ENCODE results near the gene KATNB1.
"Not testable (repeated sequence)": the region's sequence is repeated elsewhere in the genome, so short reads cannot be mapped to it uniquely, and the experiment has no call there.

Gene KATNB1

GRCh38 chr16:57700781-57701551 lies 34.6 kb upstream of the KATNB1 start:
- no peak for DNase-seq (ENCODE audit: low read depth in 2 of 2)

DNA sequence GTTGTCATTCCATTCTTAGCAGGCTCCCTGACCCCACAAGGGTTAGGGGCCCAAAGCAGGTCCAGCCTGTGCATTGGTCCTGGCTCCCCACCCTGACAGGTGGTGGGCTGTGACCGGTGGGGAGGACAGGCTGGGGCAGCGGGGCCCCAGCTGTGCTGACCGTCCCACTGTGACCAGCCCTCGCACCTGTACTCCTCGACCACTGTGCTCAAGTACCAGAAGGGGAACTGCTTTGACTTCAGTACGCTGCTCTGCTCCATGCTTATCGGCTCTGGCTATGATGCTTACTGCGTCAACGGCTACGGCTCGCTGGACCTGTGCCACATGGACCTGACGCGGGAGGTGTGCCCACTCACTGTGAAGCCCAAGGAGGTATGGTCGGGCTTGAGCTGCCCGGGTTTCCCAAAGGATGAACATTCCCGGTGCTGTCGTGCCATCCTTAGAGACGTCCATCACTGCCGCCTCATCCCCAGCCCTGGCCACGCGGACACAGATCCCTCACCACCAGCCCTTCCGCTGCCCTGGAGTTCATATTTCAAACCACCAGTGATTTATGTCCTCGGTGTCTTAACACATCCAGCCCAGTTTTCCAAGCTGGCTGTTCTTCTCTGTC lies 33.7 kb upstream of the KATNB1 start:
- DNase-seq (ENCODE audit: low read depth in 2 of 2): no peak

GRCh38 chr16:57703416-57704010 lies 32.1 kb upstream of the KATNB1 start:
- no peak for DNase-seq (ENCODE audit: low read depth in 2 of 2)

DNA sequence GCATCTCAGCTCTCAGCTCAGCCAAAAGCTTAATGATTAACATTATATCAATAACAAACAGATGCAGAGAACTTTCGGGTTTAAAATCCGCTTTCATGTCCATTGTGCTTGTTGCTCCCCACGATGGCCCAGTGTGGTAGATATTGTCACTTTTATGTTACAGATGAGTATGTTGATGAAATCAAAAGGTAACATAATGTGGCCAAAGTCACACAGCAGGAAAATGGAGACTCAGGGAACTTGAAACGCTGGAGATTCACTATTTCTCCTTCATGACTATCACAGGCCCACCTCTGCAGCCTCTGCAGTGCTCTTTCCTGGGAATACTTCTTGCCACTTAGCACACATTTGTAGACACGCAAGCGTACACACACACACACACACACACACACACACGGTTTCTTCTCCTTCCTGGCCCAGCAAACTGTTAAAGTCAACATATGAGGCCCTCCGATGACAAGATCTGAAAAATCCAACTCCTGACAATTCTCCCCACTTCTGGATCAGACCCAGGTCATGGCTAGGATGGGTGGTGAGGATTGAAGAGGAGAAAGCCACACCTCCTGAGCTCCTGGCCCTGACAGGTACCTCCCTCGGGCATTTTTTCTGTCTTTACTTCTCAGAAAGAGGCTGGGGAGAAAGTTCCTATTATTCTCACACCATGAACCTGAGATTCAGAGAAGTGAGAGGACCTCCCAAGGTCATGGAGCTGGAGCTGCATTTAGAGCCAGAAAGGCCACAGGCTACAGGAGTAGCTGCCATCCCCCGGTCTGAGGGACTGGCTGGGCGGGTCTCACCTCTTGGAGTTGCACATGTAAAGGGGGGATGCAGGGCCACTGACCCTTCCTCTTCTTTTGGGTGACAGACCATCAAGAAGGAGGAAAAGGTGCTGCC lies 31.3 kb upstream of the KATNB1 start:
- DNase-seq (ENCODE audit: low read depth in 2 of 2): no peak

DNA sequence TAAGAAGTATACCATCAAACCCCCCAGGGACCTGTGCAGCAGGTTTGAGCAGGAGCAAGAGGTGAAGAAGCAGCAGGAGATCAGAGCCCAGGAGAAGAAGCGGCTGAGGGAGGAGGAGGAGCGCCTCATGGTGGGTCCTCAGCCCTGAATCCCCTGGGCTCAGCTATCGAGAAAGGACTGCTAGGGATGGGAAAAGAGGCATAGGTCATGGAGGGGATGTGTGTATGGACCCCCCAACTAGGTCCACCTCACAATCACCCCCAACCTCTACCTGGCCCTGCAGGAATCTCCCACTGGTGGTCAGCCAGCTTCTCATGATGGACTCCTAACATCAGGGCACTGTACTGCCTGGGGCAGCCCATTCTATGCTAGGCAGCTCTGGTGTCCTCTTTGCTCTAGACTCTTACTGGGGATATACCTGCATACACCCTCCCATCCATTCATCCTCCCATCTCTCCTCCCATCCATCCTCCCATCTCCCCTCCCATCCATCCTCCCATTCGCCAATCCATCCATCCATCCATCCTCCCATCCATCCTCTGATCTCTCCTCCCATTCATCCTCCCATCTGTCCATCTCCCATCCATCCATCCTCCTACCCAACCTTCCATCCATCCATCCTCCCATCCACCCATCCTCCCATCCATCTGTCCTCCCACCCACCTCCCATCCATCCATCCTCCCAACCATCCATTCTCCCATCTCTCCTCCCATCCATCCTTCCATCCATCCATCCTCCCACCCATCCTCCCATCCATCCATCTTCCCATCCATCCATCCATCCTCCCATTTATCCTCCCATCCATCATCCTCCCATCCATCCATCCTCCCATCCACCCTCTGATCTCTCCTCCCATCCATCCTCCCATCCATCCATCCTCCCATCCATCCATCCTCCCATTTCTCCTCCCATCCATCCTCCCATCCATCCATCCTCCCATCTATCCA lies 30.4 kb upstream of the KATNB1 start:
- no peak for DNase-seq (ENCODE audit: low read depth in 2 of 2)

DNA sequence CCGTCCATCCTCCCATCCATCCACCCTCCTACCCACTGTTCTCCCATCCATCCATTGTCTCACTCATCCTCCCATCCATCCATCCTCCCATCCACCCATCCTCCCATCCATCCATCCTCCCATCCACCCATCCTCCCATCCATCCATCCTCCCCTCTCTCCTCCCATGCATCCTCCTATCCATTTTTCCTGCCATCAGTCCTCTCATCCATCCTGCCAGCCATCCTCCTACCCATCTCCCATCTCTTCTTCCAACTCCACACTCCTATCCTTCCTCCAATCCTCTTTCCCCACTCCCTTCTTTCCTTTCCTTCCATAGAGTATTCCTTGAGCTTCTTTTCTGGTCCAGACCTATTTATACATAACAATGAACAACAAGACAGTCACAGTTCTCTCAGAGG lies 28.9 kb upstream of the KATNB1 start:
- DNase-seq (ENCODE audit: low read depth in 2 of 2): no peak

DNA sequence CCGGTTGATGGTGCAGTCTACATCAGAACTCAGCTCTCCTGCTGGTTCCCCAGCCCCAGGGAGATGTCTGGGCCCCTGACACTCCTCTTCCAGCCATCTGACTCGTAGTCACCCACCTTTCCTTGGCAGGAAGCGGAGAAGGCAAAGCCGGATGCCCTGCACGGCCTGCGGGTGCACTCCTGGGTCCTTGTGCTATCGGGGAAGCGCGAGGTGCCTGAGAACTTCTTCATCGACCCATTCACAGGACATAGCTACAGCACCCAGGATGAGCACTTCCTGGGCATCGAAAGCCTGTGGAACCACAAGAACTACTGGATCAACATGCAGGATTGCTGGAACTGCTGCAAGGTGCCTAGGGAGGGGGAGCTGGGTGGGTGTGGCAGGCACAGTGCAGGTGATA lies 28.2 kb upstream of the KATNB1 start:
- no peak for DNase-seq (ENCODE audit: low read depth in 2 of 2)

DNA sequence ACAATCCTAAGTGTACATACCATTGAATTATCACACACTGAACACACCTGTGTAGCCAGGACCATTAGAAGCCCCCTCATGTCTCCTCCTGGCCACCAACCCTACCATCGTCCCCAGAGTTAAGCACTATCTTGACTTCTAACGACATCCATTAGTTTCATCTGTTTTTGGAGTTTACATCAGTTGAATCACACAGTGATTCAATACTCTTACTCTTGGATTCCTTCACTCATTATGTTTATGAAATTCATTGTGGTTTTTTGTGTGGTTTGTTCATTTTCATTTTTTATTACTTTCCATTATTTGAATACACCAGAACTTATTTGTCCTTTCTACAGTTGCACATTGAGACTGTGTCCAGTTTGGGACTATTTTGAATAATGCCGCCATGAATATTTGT lies 27.4 kb upstream of the KATNB1 start:
- no peak for DNase-seq (ENCODE audit: low read depth in 2 of 2)

- DNase-seq (ENCODE audit: low read depth in 2 of 2): no peak
Measured at GRCh38 chr16:57709663-57710062, 25.9 kb upstream of the KATNB1 start.

DNA sequence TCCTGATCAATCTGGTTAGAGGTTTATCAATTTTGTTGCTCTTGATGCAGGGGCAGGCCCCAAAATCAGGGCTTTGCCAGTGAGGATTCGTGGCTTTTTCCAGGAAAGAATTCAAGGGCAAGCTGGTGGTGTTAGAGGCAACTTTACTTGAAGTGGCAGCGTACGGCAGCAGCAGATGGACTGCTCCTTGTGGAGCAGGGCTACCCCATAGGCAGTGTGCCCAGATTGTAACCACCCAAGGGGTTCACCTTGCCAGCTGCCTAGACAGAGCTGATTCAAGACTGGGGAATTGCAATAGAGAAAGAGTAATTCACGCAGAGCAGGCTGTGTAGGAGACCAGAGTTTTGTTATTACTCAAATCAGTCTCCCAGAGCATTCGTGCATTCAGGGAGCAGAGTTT lies 24.2 kb upstream of the KATNB1 start:
- no peak for DNase-seq (ENCODE audit: low read depth in 2 of 2)

- no peak for DNase-seq (ENCODE audit: low read depth in 2 of 2)
Measured at GRCh38 chr16:57711993-57712392, 23.6 kb upstream of the KATNB1 start.

DNA sequence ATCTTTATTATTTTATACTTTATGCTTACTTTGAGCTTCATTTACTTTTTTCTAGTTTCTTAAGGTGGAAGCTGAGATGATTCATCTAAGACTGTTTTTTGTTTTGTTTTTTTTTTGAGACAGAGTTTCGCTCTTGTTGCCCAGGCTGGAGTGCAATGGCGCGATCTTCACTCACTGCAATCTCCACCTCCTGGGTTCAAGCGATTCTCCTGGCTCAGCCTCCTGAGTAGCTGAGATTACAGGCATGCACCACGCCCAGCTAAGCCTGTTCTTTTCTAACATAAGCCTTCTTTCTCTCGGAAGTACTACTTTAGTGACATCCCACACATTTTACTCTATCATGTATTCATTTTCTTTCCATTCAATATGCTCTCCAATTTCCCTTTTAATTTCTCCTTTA lies 23.0 kb upstream of the KATNB1 start:
- DNase-seq (ENCODE audit: low read depth in 2 of 2): not testable (repeated sequence)

DNA sequence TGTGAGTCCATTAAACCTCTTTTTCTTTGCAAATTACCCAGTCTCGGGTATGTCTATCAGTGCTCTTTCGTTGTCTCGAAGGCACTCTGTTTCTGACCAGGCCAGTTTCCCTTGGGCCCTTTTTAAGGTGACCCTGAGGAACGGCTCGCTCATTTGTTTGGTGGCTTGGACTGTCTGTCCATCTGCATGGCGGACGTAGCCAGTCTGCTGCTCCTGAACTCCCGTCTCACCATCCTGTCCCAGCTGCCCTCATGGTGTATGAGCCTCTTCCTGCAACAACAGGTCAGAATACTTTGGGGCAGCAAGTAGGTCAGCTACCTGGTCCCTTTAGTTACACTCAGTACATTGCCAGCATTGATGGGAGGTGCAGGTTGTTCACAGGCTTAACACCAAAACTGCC lies 22.0 kb upstream of the KATNB1 start:
- no peak for DNase-seq (ENCODE audit: low read depth in 2 of 2)

- DNase-seq (ENCODE audit: low read depth in 2 of 2): no peak
Measured at GRCh38 chr16:57714047-57714446, 21.5 kb upstream of the KATNB1 start.

- peak in 1 of 2 donors; percentile 23 for DNase-seq (ENCODE audit: low read depth in 2 of 2)
Measured at GRCh38 chr16:57720142-57720575, 15.4 kb upstream of the KATNB1 start.

- DNase-seq (ENCODE audit: low read depth in 2 of 2): no peak
Measured at GRCh38 chr16:57721356-57722209, 14.0 kb upstream of the KATNB1 start.

GRCh38 chr16:57722210-57722499 lies 13.4 kb upstream of the KATNB1 start:
- DNase-seq (ENCODE audit: low read depth in 2 of 2): no peak

GRCh38 chr16:57722651-57723050 lies 12.9 kb upstream of the KATNB1 start:
- no peak for DNase-seq (ENCODE audit: low read depth in 2 of 2)

DNA sequence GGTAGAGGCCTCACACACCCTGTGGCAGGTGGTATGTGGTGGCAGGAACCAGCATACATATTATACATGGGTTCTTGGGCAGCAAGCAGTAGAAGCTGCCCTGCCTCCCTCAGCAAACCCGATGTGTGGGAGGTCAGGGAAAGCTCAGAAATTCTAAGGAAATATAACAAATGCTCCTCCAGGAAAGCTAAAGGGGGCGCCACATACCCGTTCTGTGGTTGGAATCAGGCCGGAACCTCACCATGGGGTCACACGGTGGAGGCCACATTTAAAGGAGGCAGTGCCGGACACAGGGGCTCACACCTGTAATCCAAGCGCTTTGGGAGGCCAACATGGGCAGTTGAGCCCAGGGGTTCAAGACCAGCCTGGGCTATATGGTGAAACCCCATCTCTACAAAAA lies 12.4 kb upstream of the KATNB1 start:
- DNase-seq (ENCODE audit: low read depth in 2 of 2): no peak

DNA sequence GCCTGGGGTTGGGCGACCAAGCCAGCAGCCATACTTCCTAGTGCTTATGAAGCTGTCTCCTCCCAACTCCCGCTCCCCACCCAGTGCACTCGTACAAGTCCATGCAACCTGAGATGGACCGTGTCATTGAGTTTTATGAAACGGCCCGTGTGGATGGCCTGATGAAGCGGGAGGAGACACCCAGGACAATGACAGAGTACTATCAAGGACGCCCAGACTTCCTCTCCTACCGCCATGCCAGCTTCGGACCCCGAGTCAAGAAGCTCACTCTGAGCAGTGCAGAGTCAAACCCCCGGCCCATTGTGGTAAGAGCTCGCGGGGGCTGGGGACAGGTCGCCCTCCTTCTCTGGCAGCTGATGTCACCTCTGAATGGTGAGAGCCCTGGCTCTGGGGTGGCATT lies 11.0 kb upstream of the KATNB1 start:
- no peak for DNase-seq (ENCODE audit: low read depth in 2 of 2)
